Neural cell (in vitro differentiated cells): ENCODE measurements around the gene PRND. TPM values are rescaled to one million over a fixed set of nuclear protein-coding genes. Genes with fewer than 3 reads are reported as not detected.

Source experiments
- H2AFZ ChIP-seq: fragments of 200-600, 300-800 bp; sonication (generic), shearing (Covaris generic); 2 replicates; pipeline ENCODE4 v1.6.0; 2014; ENCODE audit warnings: low read depth, mild to moderate bottlenecking, antibody characterized with exemption, low read length, moderate library complexity
- H3F3A ChIP-seq: fragments of 200-600 bp; shearing (Covaris generic); 2 replicates; pipeline ENCODE4 v1.6.1; 2016; ENCODE audit warnings: mild to moderate bottlenecking, moderate library complexity, mixed read lengths, antibody characterized with exemption, low read length; ENCODE audit not compliant: insufficient read depth, poor library complexity, severe bottlenecking
- H3K27ac ChIP-seq: fragments of 200-600, 300-800 bp; sonication (generic), shearing (Covaris generic); 2 replicates; pipeline ENCODE4 v1.5.1; 2014; ENCODE audit warnings: mild to moderate bottlenecking, low read length, moderate library complexity
- H3K27me3 ChIP-seq: fragments of 300-800, 200-600 bp; sonication (generic), shearing (Covaris generic); 2 replicates; pipeline ENCODE4 v1.6.0; 2014; ENCODE audit warnings: mild to moderate bottlenecking, low read depth, low read length, moderate library complexity; ENCODE audit not compliant: insufficient read depth
- H3K36me3 ChIP-seq: fragments of 300-800, 200-600 bp; sonication (generic), shearing (Covaris generic); 2 replicates; pipeline ENCODE4 v1.5.1; 2014; ENCODE audit warnings: mild to moderate bottlenecking, antibody characterized with exemption, low read length, moderate library complexity; ENCODE audit not compliant: insufficient read depth
- H3K4me2 ChIP-seq: fragments of 300-800, 200-600 bp; sonication (generic), shearing (Covaris generic); 2 replicates; pipeline ENCODE4 v1.6.0; 2014; ENCODE audit warnings: mild to moderate bottlenecking, low read length
- H3K4me3 ChIP-seq: fragments of 300-800, 200-600 bp; sonication (generic), shearing (Covaris generic); 2 replicates; pipeline ENCODE4 v1.5.1; 2014; ENCODE audit warnings: mild to moderate bottlenecking, low read length, moderate library complexity
- H3K79me2 ChIP-seq: fragments of 200-600 bp; shearing (Covaris generic); replicated peaks from 2 replicates; pipeline ENCODE4 v1.6.0; 2014; ENCODE audit warnings: mild to moderate bottlenecking, low read length, moderate library complexity; ENCODE audit not compliant: insufficient read depth
- H3K9ac ChIP-seq: fragments of 300-800, 200-600 bp; sonication (generic), shearing (Covaris generic); 2 replicates; pipeline ENCODE4 v1.6.1; 2016; ENCODE audit warnings: mild to moderate bottlenecking, low read length, mixed read lengths
- H3K9me2 ChIP-seq: fragments of 200-600 bp; shearing (Covaris generic); 2 replicates; pipeline ENCODE4 v1.6.1; 2016; ENCODE audit warnings: mild to moderate bottlenecking, low read length, mixed read lengths; ENCODE audit not compliant: insufficient read depth
- H3K9me3 ChIP-seq: fragments of 200-600, 300-800 bp; sonication (generic), shearing (Covaris generic); 2 replicates; pipeline ENCODE4 v1.6.1; 2016; ENCODE audit warnings: mild to moderate bottlenecking, mixed run types, low read length, moderate library complexity, mixed read lengths
- H4K20me1 ChIP-seq: fragments of 200-600 bp; shearing (Covaris generic); 2 replicates; pipeline ENCODE4 v1.6.1; 2016; ENCODE audit warnings: mild to moderate bottlenecking, mixed run types; ENCODE audit not compliant: insufficient read depth
- EP300 ChIP-seq: fragments of 450-650 bp; conservative IDR thresholded peaks from 2 replicates; pipeline ENCODE4 v1.6.1; 2014; ENCODE audit warnings: antibody characterized with exemption, mild to moderate bottlenecking, moderate library complexity; ENCODE audit not compliant: poor library complexity, severe bottlenecking
- EZH2 ChIP-seq: fragments of 200-600, 300-800 bp; shearing (Covaris generic), sonication (generic); IDR thresholded peaks from 2 replicates; pipeline ENCODE4 v1.6.1; 2014; ENCODE audit warnings: antibody characterized with exemption, low read length, borderline replicate concordance, mild to moderate bottlenecking; ENCODE audit not compliant: insufficient read depth, poor library complexity, severe bottlenecking
- MXI1 ChIP-seq: fragments of 450-650 bp; conservative IDR thresholded peaks from 2 replicates; pipeline ENCODE4 v1.6.1; 2014; ENCODE audit warnings: antibody characterized with exemption, mild to moderate bottlenecking; ENCODE audit not compliant: poor library complexity, severe bottlenecking
- POLR2AphosphoS5 ChIP-seq: IDR thresholded peaks from 2 replicates; pipeline ENCODE4 v1.6.1; 2012
- RAD21 ChIP-seq: fragments of 450-650 bp; conservative IDR thresholded peaks from 2 replicates; pipeline ENCODE4 v1.6.1; 2014; ENCODE audit warnings: antibody characterized with exemption, mild to moderate bottlenecking, moderate library complexity
- REST ChIP-seq: IDR thresholded peaks from 2 replicates; pipeline ENCODE4 v1.6.1; 2012; ENCODE audit warnings: borderline replicate concordance
- SMC3 ChIP-seq: fragments of 450-650 bp; conservative IDR thresholded peaks from 2 replicates; pipeline ENCODE4 v1.6.1; 2014; ENCODE audit warnings: antibody characterized with exemption, mild to moderate bottlenecking, moderate library complexity; ENCODE audit not compliant: poor library complexity
- TAF1 ChIP-seq: IDR thresholded peaks from 2 replicates; pipeline ENCODE4 v1.6.1; 2012; ENCODE audit warnings: low read depth
- polyA plus RNA-seq: library from polyadenylated mRNA; depleted of rRNA; stranded (reverse); fragments of >200 nt; gene quantifications from 2 replicates; pipeline ENCODE4 v1.2.3, GENCODE V29; 2014
- TF ChIP-seq, protein P1 (sequence below): fragments of 450-650 bp; IDR thresholded peaks from 2 replicates; pipeline ENCODE4 v1.5.1; 2014; ENCODE audit warnings: antibody characterized with exemption, mild to moderate bottlenecking, moderate library complexity; ENCODE audit not compliant: poor library complexity, severe bottlenecking

PRND gene
- polyA plus RNA-seq, 1 donor from 2014 or later: not detected

DNA sequence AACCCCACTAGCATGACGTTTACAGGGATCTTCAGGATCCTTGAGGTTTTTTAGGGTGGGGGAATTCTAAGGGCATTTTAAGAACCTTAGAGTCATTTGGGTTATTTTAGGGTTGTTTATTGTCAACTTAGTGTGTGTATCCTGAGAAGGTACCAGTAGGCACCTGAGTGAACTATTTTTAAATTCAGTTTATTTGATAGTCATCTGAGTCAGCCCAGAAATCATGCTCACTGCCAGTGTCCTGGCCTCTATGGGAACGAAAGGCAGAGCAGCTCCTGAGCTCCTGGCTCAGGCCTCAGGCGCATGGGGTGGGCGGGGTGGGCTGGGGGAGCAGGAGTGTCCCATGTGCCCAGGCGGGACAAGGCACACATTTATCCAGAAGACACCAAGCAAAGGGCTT, 52.0 kb downstream of the PRND start:
- Histone ChIP-seq H3K79me2 (no peaks in the 10 kb centered on the region), H3K9ac (no peak overlapping the region), H3K9me3 (no peaks in the 10 kb centered on the region), H4K20me1 (no peaks in the 10 kb centered on the region), H3K4me2 (no peak overlapping the region), H3F3A (no peaks in the 10 kb centered on the region), H3K36me3 (no peaks in the 10 kb centered on the region), H2AFZ (no peak overlapping the region), H3K27me3 (no peaks in the 10 kb centered on the region), H3K27ac (no peak overlapping the region), H3K9me2 (no peaks in the 10 kb centered on the region), H3K4me3 (no peak overlapping the region)
- TF ChIP-seq REST: no peak
- TF ChIP-seq EZH2: no peak
- no peak for TF ChIP-seq SMC3
- TF ChIP-seq POLR2AphosphoS5: no peak
- TF ChIP-seq TAF1: no peak
- no peak for TF ChIP-seq RAD21
- TF ChIP-seq EP300: no peak
- TF ChIP-seq, protein P1, sequence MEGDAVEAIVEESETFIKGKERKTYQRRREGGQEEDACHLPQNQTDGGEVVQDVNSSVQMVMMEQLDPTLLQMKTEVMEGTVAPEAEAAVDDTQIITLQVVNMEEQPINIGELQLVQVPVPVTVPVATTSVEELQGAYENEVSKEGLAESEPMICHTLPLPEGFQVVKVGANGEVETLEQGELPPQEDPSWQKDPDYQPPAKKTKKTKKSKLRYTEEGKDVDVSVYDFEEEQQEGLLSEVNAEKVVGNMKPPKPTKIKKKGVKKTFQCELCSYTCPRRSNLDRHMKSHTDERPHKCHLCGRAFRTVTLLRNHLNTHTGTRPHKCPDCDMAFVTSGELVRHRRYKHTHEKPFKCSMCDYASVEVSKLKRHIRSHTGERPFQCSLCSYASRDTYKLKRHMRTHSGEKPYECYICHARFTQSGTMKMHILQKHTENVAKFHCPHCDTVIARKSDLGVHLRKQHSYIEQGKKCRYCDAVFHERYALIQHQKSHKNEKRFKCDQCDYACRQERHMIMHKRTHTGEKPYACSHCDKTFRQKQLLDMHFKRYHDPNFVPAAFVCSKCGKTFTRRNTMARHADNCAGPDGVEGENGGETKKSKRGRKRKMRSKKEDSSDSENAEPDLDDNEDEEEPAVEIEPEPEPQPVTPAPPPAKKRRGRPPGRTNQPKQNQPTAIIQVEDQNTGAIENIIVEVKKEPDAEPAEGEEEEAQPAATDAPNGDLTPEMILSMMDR: no peak
- TF ChIP-seq MXI1: no peak

GRCh38 chr20:4774207-4774606, 52.5 kb downstream of the PRND start:
- Histone ChIP-seq H3K79me2 (no peaks in the 10 kb centered on the region), H3K9ac (no peak overlapping the region), H3K9me2 (no peaks in the 10 kb centered on the region), H3K36me3 (no peaks in the 10 kb centered on the region), H3K9me3 (no peaks in the 10 kb centered on the region), H3K27me3 (no peaks in the 10 kb centered on the region), H3K4me3 (no peak overlapping the region), H4K20me1 (no peaks in the 10 kb centered on the region), H2AFZ (no peak overlapping the region), H3F3A (no peaks in the 10 kb centered on the region), H3K27ac (no peak overlapping the region), H3K4me2 (no peak overlapping the region)
- TF ChIP-seq RAD21 (no peak), EP300 (no peak), TAF1 (no peak), POLR2AphosphoS5 (no peak), SMC3 (no peak), REST (no peak), MXI1 (no peak), EZH2 (no peak)
- TF ChIP-seq, protein P1: no peak
